ENCODE data around the gene SLC38A7. TPM values are rescaled to one million over a fixed set of nuclear protein-coding genes. Genes with fewer than 3 reads are reported as not detected.
"Not testable (repeated sequence)": the region's sequence is repeated elsewhere in the genome, so short reads cannot be mapped to it uniquely, and the experiment has no call there.

The SLC38A7 gene
- total RNA-seq, 1 donor from 2014 or later, result 9.4 TPM

DNA sequence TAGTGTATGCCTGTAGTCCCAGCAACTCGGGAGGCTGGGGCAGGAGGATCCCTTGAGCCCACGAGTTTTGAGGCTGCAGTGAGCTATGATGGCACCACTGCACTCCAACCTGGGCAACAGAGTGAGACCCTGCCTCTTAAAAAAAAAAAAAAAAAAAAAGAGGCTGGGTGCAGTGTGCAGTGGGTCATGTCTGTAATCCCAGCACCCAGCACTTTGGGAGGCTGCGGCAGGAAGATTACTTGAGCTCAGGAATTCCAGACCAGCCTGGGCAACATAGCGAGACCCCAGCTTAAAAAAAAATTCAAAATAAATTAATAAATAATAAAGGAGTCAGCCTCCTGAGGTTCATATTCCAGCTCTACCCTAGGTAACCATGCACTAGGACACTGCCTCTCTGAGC lies 45.3 kb downstream of the SLC38A7 start:
- no peaks in the 10 kb centered on the region for H3K36me3 ChIP-seq (ENCODE audit: control insufficient read depth in 3 of 3, insufficient read depth in 3 of 3, low read length in 3 of 3)
- H3K27ac ChIP-seq (ENCODE audit: low read depth, low read length), result no peak overlapping the region

DNA sequence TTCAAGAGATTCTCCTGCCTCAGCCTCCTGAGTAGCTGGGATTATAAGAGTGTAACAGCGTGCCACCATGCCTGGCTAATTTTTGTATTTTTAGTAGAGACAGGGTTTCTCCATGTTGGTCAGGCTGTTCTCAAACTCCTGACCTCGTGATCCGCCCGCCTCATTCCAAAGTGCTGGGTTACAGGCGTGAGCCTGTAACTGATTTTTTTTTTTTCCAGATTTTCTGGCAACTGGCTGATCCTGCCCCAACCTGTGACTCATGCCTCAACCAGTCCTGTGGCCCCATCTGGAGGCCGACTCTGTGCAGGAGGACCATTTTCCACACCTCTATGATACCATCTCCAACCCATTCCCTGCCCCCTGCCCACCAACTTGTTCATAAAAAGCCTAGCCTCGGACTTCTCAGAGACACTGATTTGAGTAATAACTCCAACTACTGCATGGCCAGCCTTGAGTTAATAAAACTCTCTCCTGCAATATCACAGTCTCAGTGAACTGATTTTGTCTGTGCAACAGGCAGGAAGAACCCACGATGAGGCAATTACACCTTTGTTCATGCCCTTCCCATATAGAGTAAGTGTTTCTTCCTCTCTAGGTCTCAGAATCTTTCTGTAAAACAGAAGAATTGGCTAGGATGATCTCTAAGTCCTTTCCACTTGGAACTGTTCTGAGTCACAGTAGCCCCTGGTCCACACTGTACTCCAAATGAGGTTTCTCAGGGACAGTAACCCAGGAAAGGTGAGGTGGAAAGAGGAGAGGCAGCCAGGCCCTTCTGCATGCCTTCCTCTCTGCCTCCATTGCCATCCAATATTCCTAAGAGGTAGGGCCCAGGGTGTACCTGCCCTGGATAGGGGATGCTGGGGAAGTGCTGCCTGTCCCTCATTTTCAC lies 46.2 kb downstream of the SLC38A7 start:
- Histone ChIP-seq H3K4me1 (ENCODE audit: control insufficient read depth in 3 of 3, insufficient read depth in 3 of 3, low read length in 3 of 3) (no peaks in the 10 kb centered on the region), H3K27me3 (ENCODE audit: control insufficient read depth in 3 of 3, insufficient read depth in 3 of 3, low read length in 3 of 3) (no peaks in the 10 kb centered on the region), H3K9me3 (ENCODE audit: control insufficient read depth in 3 of 3, low read length in 3 of 3) (no peaks in the 10 kb centered on the region), H3K9ac (ENCODE audit: low read depth in 1 of 3, low read length in 3 of 3) (no peak overlapping the region), H3K27ac (ENCODE audit: low read depth, low read length) (no peak overlapping the region), H3K4me3 (ENCODE audit: low read length in 3 of 3) (no peak overlapping the region), H3K36me3 (ENCODE audit: control insufficient read depth in 3 of 3, insufficient read depth in 3 of 3, low read length in 3 of 3) (no peaks in the 10 kb centered on the region)

More for the DNA sequence above, 45.3 kb downstream of the SLC38A7 start:
- Histone ChIP-seq H3K27me3 (ENCODE audit: control insufficient read depth in 3 of 3, insufficient read depth in 3 of 3, low read length in 3 of 3) (no peaks in the 10 kb centered on the region), H3K9me3 (ENCODE audit: control insufficient read depth in 3 of 3, low read length in 3 of 3) (no peaks in the 10 kb centered on the region), H3K4me3 (ENCODE audit: low read length in 3 of 3) (no peak overlapping the region), H3K9ac (ENCODE audit: low read depth in 1 of 3, low read length in 3 of 3) (no peak overlapping the region), H3K4me1 (ENCODE audit: control insufficient read depth in 3 of 3, insufficient read depth in 3 of 3, low read length in 3 of 3) (no peaks in the 10 kb centered on the region)

DNA sequence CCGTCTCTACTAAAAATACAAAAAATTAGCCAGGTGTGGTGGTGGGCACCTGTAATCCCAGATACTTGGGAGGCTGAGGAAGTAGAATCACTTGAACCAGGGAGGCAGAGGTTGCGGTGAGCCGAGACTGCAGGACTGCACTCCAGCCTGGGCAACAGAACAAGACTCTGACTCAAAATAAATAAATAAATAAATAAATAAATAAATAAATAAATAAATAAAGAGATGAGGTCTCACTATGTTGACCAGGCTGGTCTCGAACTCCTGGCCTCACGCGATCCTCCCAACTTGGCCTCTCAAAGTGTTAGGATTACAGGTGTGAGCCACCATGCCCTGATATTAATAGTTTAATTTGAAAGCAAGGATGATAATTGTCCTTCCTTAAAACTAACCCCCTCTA lies 47.5 kb downstream of the SLC38A7 start:
- not testable (repeated sequence) for H3K4me3 ChIP-seq (ENCODE audit: low read length in 3 of 3); H3K9me3 ChIP-seq (ENCODE audit: control insufficient read depth in 3 of 3, low read length in 3 of 3); H3K4me1 ChIP-seq (ENCODE audit: control insufficient read depth in 3 of 3, insufficient read depth in 3 of 3, low read length in 3 of 3); H3K27me3 ChIP-seq (ENCODE audit: control insufficient read depth in 3 of 3, insufficient read depth in 3 of 3, low read length in 3 of 3); H3K36me3 ChIP-seq (ENCODE audit: control insufficient read depth in 3 of 3, insufficient read depth in 3 of 3, low read length in 3 of 3); H3K9ac ChIP-seq (ENCODE audit: low read depth in 1 of 3, low read length in 3 of 3); H3K27ac ChIP-seq (ENCODE audit: low read depth, low read length)

DNA sequence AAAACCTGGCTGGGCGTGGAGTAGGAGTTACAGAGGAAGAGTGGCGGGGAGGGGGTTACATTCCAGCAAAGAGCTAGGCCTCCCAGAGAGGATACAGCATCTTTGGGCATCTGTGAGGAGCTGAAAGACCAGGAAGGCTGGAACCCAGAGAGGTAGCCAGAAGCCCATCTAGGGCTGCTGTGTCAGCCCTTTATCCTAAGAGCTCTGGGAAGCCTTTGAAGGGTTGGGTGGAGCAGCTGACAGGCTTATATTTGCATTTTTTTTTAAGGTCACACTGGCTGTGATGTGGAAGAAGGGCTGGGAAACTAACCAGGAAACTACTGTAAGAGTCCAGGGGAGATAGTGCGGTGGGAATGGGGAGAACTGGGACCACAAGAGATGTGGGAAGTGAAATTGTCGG lies 48.1 kb downstream of the SLC38A7 start:
- Histone ChIP-seq H3K4me3 (ENCODE audit: low read length in 3 of 3) (no peak overlapping the region), H3K9ac (ENCODE audit: low read depth in 1 of 3, low read length in 3 of 3) (no peak overlapping the region), H3K9me3 (ENCODE audit: control insufficient read depth in 3 of 3, low read length in 3 of 3) (no peaks in the 10 kb centered on the region), H3K36me3 (ENCODE audit: control insufficient read depth in 3 of 3, insufficient read depth in 3 of 3, low read length in 3 of 3) (no peaks in the 10 kb centered on the region), H3K4me1 (ENCODE audit: control insufficient read depth in 3 of 3, insufficient read depth in 3 of 3, low read length in 3 of 3) (no peaks in the 10 kb centered on the region), H3K27ac (ENCODE audit: low read depth, low read length) (no peak overlapping the region), H3K27me3 (ENCODE audit: control insufficient read depth in 3 of 3, insufficient read depth in 3 of 3, low read length in 3 of 3) (no peaks in the 10 kb centered on the region)

DNA sequence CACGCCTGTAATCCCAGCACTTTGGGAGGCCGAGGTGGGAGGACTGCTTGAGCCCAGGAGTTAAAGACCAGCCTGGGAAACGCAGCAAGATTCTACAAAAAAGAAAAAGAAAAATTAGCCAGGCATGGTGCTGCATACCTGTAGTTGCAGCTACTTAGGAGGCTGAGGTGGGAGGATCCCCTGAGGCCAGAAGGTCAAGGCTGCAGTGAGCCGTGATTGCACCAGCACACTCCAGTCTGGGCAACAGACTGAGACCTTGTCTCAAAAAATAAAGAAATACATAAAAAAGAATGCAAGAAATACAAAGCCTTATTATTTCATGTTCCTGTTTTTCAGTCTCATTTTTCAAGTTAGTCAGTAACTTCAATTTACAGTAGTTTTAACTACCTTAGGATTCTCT lies 49.1 kb downstream of the SLC38A7 start:
- peaks cover 0 to 2% (median 0%) of the 10 kb centered on the region in 3 donors for H3K4me1 ChIP-seq (ENCODE audit: control insufficient read depth in 3 of 3, insufficient read depth in 3 of 3, low read length in 3 of 3)
- H3K27ac ChIP-seq (ENCODE audit: low read depth, low read length), result no peak overlapping the region
- no peak overlapping the region for H3K9ac ChIP-seq (ENCODE audit: low read depth in 1 of 3, low read length in 3 of 3)
- H3K27me3 ChIP-seq (ENCODE audit: control insufficient read depth in 3 of 3, insufficient read depth in 3 of 3, low read length in 3 of 3), result no peaks in the 10 kb centered on the region
- no peaks in the 10 kb centered on the region for H3K9me3 ChIP-seq (ENCODE audit: control insufficient read depth in 3 of 3, low read length in 3 of 3)
- no peaks in the 10 kb centered on the region for H3K36me3 ChIP-seq (ENCODE audit: control insufficient read depth in 3 of 3, insufficient read depth in 3 of 3, low read length in 3 of 3)
- no peak overlapping the region for H3K4me3 ChIP-seq (ENCODE audit: low read length in 3 of 3)

DNA sequence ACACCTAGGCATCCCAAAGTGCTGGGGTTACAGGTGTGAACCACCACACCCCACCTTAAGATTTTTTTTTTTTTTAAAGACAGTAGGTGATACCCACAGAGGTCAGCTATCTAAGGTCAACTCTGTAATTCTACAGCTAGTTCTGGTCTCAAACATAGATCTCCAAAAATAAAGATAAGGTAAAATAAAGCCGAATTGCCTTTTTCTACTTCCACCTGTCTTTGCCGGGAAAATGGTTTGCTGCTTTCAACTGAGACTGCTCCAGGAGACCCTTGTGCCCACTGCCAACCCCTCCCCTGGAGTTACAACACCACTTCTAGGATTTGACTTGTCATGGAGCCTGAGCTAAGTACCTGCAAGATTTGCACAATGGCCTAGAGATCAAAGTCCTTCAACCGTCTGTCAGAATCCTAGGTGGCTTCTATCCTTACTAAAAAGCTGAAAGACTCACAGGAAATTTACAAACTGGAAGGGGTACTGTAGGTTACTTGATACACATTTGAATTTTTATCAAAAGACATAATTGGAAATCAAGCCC lies 50.2 kb downstream of the SLC38A7 start:
- no peak overlapping the region for H3K4me3 ChIP-seq (ENCODE audit: low read length in 3 of 3)
- H3K36me3 ChIP-seq (ENCODE audit: control insufficient read depth in 3 of 3, insufficient read depth in 3 of 3, low read length in 3 of 3), result no peaks in the 10 kb centered on the region
- H3K27ac ChIP-seq (ENCODE audit: low read depth, low read length), result no peak overlapping the region
- peaks cover 3 to 5% (median 3%) of the 10 kb centered on the region in 3 donors for H3K4me1 ChIP-seq (ENCODE audit: control insufficient read depth in 3 of 3, insufficient read depth in 3 of 3, low read length in 3 of 3)
- H3K9me3 ChIP-seq (ENCODE audit: control insufficient read depth in 3 of 3, low read length in 3 of 3), result no peaks in the 10 kb centered on the region
- no peak overlapping the region for H3K9ac ChIP-seq (ENCODE audit: low read depth in 1 of 3, low read length in 3 of 3)
- H3K27me3 ChIP-seq (ENCODE audit: control insufficient read depth in 3 of 3, insufficient read depth in 3 of 3, low read length in 3 of 3), result no peaks in the 10 kb centered on the region

DNA sequence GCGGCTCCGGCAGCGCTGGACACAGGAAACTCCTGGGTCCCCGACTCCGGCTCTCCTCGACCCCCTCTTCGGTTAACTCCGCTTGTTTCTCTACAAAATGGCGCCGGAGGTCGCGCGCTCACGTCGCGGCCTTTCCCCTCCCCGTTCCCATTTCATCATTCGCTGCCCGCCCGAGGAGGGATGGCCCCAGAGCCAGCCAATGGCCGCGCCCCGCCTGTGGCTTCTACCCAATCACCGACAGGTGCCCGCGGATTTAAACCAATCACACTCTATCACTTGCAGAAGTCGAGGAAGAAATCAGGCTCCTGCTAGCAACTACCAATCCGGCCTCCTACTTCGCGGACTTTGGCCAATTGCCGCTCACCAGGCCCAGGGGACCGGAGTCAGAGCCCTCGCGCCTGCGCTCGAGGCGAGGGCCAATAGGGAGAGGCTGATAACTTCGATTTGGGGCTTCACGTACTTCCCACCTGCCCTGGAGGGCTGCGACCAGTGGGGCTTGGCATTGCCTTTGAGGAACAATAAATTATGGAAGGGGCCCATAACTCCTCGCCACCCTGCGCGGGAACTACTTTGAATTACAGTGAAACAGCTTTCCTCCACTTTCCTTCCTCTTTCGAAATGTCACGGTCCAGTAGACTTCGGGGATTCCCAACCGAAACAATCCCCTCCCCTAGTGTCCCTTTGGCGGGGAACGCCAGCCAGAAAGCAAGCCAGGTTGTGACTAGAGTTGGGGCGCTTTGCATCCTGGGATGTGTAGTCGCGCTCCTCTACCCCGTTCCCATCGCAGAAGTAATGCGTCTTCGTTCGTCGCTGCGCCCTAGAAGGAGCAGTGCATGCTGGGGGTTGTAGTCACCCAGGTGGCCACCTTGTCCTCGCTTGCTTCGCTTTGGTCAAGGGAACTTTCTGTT lies 54.6 kb downstream of the SLC38A7 start, which contains the start of gene CNOT1:
Gene CNOT1, minus strand, starts transcription at position 94 of the 908 bp plus-strand sequence. CDS start 30,489 bp downstream, outside the sequence.
- Histone ChIP-seq H3K27ac (ENCODE audit: low read depth, low read length) (peak within 1 kb of the TSS; percentile 99), H3K27me3 (ENCODE audit: control insufficient read depth in 3 of 3, insufficient read depth in 3 of 3, low read length in 3 of 3) (no peaks in the 10 kb centered on the region), H3K9ac (ENCODE audit: low read depth in 1 of 3, low read length in 3 of 3) (peak within 1 kb of the TSS; percentile 98 to 100 (median 99)), H3K36me3 (ENCODE audit: control insufficient read depth in 3 of 3, insufficient read depth in 3 of 3, low read length in 3 of 3) (peaks cover 0 to under 1% (median 0%) of the 10 kb centered on the region in 3 donors), H3K4me1 (ENCODE audit: control insufficient read depth in 3 of 3, insufficient read depth in 3 of 3, low read length in 3 of 3) (peaks cover 15 to 19% (median 16%) of the 10 kb centered on the region in 3 donors), H3K9me3 (ENCODE audit: control insufficient read depth in 3 of 3, low read length in 3 of 3) (no peaks in the 10 kb centered on the region), H3K4me3 (ENCODE audit: low read length in 3 of 3) (peak within 1 kb of the TSS; percentile 90 to 99 (median 96))

DNA sequence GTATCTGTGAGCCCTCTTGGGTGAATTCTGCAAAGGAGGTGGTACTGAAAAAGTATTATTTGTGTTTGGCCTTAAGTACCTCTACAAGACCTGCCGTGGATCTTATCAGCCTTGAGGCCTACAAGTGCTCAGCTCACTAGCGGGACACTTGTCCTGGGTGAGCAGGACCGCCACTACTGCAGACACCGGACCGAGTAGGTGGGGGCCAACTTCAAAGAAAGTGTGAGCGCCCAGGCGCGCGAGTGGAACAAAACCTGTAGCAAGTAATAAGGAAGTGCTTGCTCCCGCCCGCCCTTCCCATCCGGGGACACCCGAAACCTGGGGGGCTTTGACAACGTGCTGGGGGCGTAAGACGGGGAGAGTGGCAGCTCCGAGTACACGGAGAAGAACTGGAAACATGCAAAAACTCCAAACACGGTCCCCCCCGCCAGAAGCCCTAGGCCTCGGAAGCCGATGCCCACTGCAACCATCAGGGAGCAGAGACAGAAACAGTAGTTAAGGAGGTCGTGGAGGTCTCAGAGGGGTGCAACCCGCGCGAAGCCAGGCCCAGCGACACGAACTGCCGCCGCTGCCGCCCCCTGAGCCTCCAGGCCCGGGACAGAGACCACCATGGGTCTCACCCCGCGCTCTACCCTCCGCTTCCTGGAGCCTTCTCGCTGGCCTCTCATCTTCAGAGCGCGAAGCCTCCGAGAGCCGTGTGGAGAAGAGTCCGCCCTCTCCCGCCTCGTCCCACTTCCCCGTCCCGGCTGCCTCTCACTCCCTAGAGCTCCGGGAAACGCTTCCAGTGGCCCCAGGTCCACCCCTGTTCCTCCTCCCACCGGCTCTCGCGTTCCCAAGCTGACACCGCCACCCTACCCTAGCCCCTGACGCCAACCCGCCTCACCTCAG lies 55.5 kb downstream of the SLC38A7 start:
- Histone ChIP-seq H3K9me3 (ENCODE audit: control insufficient read depth in 3 of 3, low read length in 3 of 3) (no peaks in the 10 kb centered on the region), H3K4me1 (ENCODE audit: control insufficient read depth in 3 of 3, insufficient read depth in 3 of 3, low read length in 3 of 3) (peaks cover 15 to 19% (median 16%) of the 10 kb centered on the region in 3 donors), H3K9ac (ENCODE audit: low read depth in 1 of 3, low read length in 3 of 3) (peak overlapping the region; percentile 98 to 100 (median 99)), H3K36me3 (ENCODE audit: control insufficient read depth in 3 of 3, insufficient read depth in 3 of 3, low read length in 3 of 3) (peaks cover 5 to 8% (median 5%) of the 10 kb centered on the region in 3 donors), H3K27me3 (ENCODE audit: control insufficient read depth in 3 of 3, insufficient read depth in 3 of 3, low read length in 3 of 3) (no peaks in the 10 kb centered on the region), H3K4me3 (ENCODE audit: low read length in 3 of 3) (peak overlapping the region; percentile 90 to 99 (median 96)), H3K27ac (ENCODE audit: low read depth, low read length) (peak overlapping the region; percentile 99)

DNA sequence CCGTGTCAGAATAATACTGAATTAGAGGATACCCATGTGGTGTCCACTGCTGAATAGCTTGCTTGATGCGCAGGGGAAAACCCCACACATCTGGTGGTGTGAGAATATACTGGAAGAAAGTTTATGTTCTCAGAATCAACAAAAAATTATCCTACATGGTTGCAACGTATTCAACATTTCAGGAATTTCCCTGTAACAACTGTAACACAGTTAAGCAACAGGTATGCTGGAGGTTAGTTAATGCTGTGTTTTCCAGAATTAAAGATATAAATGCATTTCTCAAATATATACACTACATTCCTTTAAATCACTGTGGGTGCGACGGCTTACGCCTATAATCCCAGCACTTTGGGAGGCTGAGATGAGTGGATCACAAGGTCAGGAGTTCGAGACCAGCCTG lies 60.4 kb downstream of the SLC38A7 start:
- Histone ChIP-seq H3K36me3 (ENCODE audit: control insufficient read depth in 3 of 3, insufficient read depth in 3 of 3, low read length in 3 of 3) (peaks cover 14 to 20% (median 15%) of the 10 kb centered on the region in 3 donors), H3K9me3 (ENCODE audit: control insufficient read depth in 3 of 3, low read length in 3 of 3) (no peaks in the 10 kb centered on the region), H3K27ac (ENCODE audit: low read depth, low read length) (no peak overlapping the region), H3K9ac (ENCODE audit: low read depth in 1 of 3, low read length in 3 of 3) (no peak overlapping the region), H3K27me3 (ENCODE audit: control insufficient read depth in 3 of 3, insufficient read depth in 3 of 3, low read length in 3 of 3) (no peaks in the 10 kb centered on the region), H3K4me1 (ENCODE audit: control insufficient read depth in 3 of 3, insufficient read depth in 3 of 3, low read length in 3 of 3) (peaks cover 10 to 15% (median 12%) of the 10 kb centered on the region in 3 donors), H3K4me3 (ENCODE audit: low read length in 3 of 3) (no peak overlapping the region)
